Esophagus squamous epithelium (tissue), 4 donors: Measurements from ENCODE around the gene XPNPEP1.

Source experiments
- CTCF ChIP-seq, 6 experiments: fragments of 450-650 bp in 4 of 6; fragments of 200-600 bp in 2 of 6; sonication (generic) in 2 of 6; IDR thresholded peaks; one replicate each; pipeline ENCODE4 v1.5.1; 2016 to 2019; ENCODE audit warnings: antibody characterized with exemption in 6 of 6, mild to moderate bottlenecking in 4 of 6, moderate library complexity in 4 of 6
- POLR2A ChIP-seq, 4 donors: fragments of 450-650 bp; IDR thresholded peaks; one replicate each; pipeline ENCODE4 v1.6.1; 2017; ENCODE audit warnings: antibody characterized with exemption in 4 of 4, mild to moderate bottlenecking in 4 of 4, moderate library complexity in 3 of 4

DNA sequence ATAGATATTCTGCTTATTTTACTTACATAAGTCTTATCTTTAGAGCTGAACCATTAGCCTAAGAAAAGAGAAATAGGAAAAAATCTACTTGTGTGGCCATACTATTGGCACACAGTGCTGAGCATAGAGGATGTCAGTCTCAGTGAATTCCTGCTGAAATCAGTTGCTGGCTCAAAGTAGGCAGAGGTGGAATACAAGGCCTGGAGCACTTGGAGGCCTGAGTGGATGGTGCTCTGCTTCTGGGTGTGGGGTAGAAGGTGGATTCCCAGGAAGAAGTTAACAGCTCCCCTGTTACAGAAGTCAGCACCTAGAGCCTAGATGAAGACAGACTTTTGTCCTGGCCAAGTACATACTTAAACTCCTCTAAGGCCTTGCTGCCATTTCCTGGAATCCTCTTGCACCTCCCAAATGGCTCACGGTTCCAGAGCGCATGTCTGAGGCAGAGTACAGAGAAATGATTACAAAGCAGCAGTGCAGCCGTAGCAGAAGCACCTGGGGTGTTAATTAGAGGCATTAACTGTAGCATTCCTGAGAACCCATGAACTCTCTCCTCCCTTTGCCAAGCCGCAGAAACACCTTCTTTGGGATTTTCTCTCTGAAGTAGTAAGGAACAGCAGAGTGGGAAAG is 18.0 kb upstream of the XPNPEP1 start:
- TF ChIP-seq CTCF (IDR thresholded peaks at IDR 0.05) (no peak), POLR2A (IDR thresholded peaks at IDR 0.05) (no peak)
